Measurements from ENCODE around the gene PARVG. TPM values are rescaled to one million over a fixed set of nuclear protein-coding genes. Genes with fewer than 3 reads are reported as not detected.
A peak's percentile ranks its signal among the peaks of the same experiment; 100 is the strongest.

The PARVG gene
- total and polyA plus RNA-seq, 10 of the 15 experiments (the other 5 are each of a cell fraction or from before 2014, with no cell fraction given) = 6.3 to 123 (median 71.9) TPM

GRCh38 chr22:44179989-44180705, 578 bp upstream of the PARVG start:
- peak overlapping the region; percentile 79 for H3K4me2 ChIP-seq (ENCODE audit: control insufficient read depth, insufficient read depth)
- H3K9me3 ChIP-seq (replicated peaks; ENCODE audit: control insufficient read depth, insufficient read depth, low read length) = no peaks in the 10 kb centered on the region
- SMC1A ChIA-PET (ENCODE audit: uncharacterized antibody, unreplicated experiment) = interaction anchor here (0.6 to 3.3 kb wide), 6 partner anchors 9 to 186 kb away, joined by 3 to 20 read pairs (median 4); no protein-coding TSS in a partner anchor
- H3K27ac ChIP-seq (ENCODE audit: control insufficient read depth, insufficient read depth) = peak overlapping the region; percentile 91
- peaks cover 11% of the 10 kb centered on the region for H3K79me2 ChIP-seq (ENCODE audit: control insufficient read depth, insufficient read depth, low read length)
- 0 out of 4 replicates have a peak, but pooled peaks cover 0 to 2% of the 10 kb centered on the region in 2 experiments for H3K36me3 ChIP-seq (ENCODE audit: control insufficient read depth in 2 of 2, insufficient read depth in 2 of 2, low read length in 1 of 2)
- no TSS peak for BruUV-seq (replicated peaks)
- TF ChIP-seq USF2 (IDR thresholded peaks at IDR 0.05; ENCODE audit: borderline replicate concordance, low read depth, low read length) (no peak), LARP7 (IDR thresholded peaks at IDR 0.05) (0 out of 2 replicates have a peak, but pooled peaks have one; percentile 49), JUNB (IDR thresholded peaks at IDR 0.05) (no peak), NKRF (conservative IDR thresholded peaks at IDR 0.05) (no peak), KAT2A (conservative IDR thresholded peaks at IDR 0.05; ENCODE audit: control insufficient read depth, low read depth, low read length) (no peak), SMARCA5 (IDR thresholded peaks at IDR 0.05) (0 out of 2 replicates have a peak, but pooled peaks have one; percentile 15), NBN (IDR thresholded peaks at IDR 0.05) (no peak), NR2C1 (IDR thresholded peaks at IDR 0.05) (no peak), SREBF2 (IDR thresholded peaks at IDR 0.05; ENCODE audit: low read length) (no peak), ELK1 (IDR thresholded peaks at IDR 0.05; ENCODE audit: low read depth, low read length) (no peak), E2F8 (IDR thresholded peaks at IDR 0.05; ENCODE audit: low read depth, partially characterized antibody) (no peak)
- no peak overlapping the region for H3K9ac ChIP-seq (ENCODE audit: control insufficient read depth, insufficient read depth, low read length)
- CTCF ChIA-PET = interaction anchor here (0.6 to 2.9 kb wide), 5 partner anchors 94 to 187 kb away, joined by 3 to 17 read pairs (median 4); no protein-coding TSS in a partner anchor
- intact Hi-C loops (cut with micrococcal nuclease; ENCODE audit: unreplicated experiment) = no loop called here
- RAD21 ChIA-PET (ENCODE audit: unreplicated experiment) = interaction anchor here (0.9 to 3.1 kb wide), 9 partner anchors 8 to 377 kb away, joined by 3 to 14 read pairs (median 7); no protein-coding TSS in a partner anchor
- 45% methylated on average over 6 of the region's 6 CpGs for WGBS (ENCODE audit: insufficient coverage, insufficient replicate concordance, low lambda C conversion rate, missing lambda C conversion rate)
- peak overlapping the region; percentile 71 for H2AFZ ChIP-seq (ENCODE audit: control insufficient read depth, low read depth, low read length)
- no peak for FAIRE-seq
- DNase-seq (ENCODE audit: low read depth, low spot score) = no peak
- no peak for ATAC-seq
- in situ Hi-C loops (cut with MboI) = no loop called here
- no peaks in the 10 kb centered on the region for H3K27me3 ChIP-seq (replicated peaks in 1 of 2; ENCODE audit: control insufficient read depth in 2 of 2, insufficient read depth in 2 of 2, low read length in 1 of 2)
- POLR2A ChIA-PET = interaction anchor here (0.8 to 2.4 kb wide), 5 partner anchors 8 to 158 kb away, joined by 3 to 17 read pairs (median 7); no protein-coding TSS in a partner anchor
- H4K20me1 ChIP-seq (ENCODE audit: control insufficient read depth, insufficient read depth) = no peaks in the 10 kb centered on the region
- no peak overlapping the region for H3K4me3 ChIP-seq
- H3K4me1 ChIP-seq (ENCODE audit: control insufficient read depth, insufficient read depth, low read length) = peaks cover 13% of the 10 kb centered on the region

Measured in GM12878 (cell line).